Measurements from ENCODE around the gene THAP11. TPM values are rescaled to one million over a fixed set of nuclear protein-coding genes. Genes with fewer than 3 reads are reported as not detected.

The THAP11 gene
- total RNA-seq, 1 donor from 2014 or later: 27.2 TPM

- peak; percentile 27 for DNase-seq (ENCODE audit: low spot score)
These were observed 41.7 kb downstream of the THAP11 start for GRCh38 chr16:67883872-67884261.

- peak; percentile 84 for DNase-seq (ENCODE audit: low spot score)
These were observed 42.6 kb downstream of the THAP11 start, which contains the start of gene NRN1L for GRCh38 chr16:67884684-67885083. NRN1L (plus strand) TSS chr16:67884885; CDS start chr16:67884904, 19 bp downstream.

DNA sequence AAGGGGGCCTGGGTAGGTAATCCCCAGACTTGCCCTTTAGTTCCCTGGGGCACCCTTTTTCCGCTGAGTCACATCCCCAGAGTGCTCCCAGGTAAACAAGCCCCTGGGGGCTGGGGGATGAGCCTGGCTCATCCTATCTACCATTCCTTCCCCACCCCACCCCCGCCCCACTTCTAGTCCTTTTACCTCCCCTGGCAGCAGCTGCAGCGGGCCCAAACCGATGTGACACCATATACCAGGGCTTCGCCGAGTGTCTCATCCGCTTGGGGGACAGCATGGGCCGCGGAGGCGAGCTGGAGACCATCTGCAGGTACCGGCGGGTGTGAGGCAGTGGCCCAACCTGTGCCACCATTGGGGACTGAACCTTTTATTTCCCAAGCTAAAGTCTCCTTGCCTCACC is 43.4 kb downstream of the THAP11 start:
- no peak for DNase-seq (ENCODE audit: low spot score)

DNA sequence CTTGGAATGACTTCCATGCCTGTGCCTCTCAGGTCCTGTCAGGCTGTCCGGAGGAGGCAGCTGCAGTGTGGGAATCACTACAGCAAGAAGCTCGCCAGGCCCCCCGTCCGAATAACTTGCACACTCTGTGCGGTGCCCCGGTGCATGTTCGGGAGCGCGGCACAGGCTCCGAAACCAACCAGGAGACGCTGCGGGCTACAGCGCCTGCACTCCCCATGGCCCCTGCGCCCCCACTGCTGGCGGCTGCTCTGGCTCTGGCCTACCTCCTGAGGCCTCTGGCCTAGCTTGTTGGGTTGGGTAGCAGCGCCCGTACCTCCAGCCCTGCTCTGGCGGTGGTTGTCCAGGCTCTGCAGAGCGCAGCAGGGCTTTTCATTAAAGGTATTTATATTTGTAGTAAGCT is 43.9 kb downstream of the THAP11 start:
- no peak for DNase-seq (ENCODE audit: low spot score)

DNA sequence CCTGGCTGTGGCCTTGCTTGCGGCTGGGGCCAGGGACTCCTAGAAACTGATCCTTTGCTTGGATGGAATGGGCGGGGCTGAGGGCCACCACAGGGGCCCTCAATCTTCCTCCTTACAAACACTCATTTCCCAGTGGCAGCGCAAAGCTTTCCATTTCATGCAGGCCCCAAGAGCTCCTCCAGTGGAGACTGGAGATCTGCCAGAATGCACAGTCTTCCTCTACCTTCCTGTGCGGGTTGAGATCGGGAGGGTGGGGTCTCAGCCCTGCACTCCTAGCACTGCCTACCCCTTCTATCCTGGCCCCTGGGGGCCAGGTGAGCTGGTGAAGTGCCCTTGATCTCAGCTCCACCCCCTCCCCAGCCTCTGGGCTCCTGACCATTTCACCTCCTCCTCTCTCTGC is 44.3 kb downstream of the THAP11 start:
- no peak for DNase-seq (ENCODE audit: low spot score)

GRCh38 chr16:67888331-67888730 is 46.2 kb downstream of the THAP11 start:
- DNase-seq (ENCODE audit: low spot score): no peak

DNA sequence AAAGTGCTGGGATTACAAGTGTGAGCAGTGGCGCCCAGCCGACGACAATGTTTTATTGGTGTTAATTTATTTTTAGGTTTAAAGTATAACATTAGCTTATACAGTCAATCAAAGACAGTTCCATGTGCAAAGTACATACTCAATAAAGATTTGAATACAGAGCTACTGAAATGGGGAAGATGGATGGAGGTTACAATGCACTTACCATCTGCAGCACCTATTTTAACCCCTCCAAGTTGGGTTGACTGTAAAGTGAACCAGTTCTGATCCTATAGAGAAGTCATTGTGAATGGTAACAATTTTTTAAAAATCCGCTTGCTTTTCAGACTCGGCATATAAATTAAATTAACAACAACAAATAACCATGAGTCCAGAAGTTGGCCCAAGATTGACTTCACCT is 50.3 kb downstream of the THAP11 start:
- DNase-seq (ENCODE audit: low spot score): no peak

DNA sequence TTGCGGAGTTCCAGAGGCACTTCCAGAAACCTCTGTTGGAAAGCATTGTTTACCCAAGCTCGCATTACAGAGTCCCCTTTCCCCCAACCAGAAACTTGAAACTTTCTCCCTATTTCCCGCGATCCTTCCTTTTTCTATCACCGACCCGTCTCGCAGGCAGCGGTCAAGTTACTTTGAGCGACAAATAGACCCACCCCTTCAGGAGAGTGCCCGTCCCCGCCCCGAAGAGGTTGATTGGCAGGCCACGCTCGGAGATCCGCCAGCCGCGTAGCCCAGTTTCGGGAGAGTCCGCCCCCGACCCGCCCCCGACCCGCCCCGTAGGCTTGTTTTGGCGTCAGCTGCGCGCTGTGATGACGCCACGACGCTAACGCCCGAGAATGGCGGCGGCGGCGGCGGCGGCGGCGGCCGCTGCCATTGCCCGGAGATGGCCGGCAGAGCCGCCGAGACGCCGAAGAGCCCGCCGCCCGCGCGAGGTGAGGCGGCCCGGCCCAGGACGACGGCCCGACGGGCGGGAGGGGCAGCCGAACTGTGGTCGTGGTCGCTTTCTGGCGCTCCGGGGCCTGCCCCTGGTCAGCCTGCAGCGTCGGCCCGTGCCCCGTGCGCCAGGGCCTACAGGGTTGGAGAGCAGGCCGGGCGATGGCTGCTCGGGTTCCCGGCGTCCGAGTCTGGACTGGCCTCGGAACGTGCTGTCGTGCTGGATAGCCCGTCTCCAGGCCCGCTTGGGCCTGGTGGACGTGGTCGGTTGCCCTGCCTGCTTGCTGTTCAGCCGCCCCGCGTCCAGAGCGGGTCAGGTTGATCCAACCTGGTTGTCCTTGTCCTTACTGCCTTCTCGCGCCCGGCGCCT is 51.0 kb downstream of the THAP11 start, which contains the start of gene PSKH1:
Gene PSKH1 (plus strand): TSS at position 356 of the 844 bp plus-strand sequence. CDS start 15,496 bp downstream, outside the sequence.
- DNase-seq (ENCODE audit: low spot score): peak; percentile 96

Other genes starting within 250 kb of the THAP11 start
- 4.3 TPM for gene CARMIL2, start 197.2 kb upstream of the THAP11 start, total RNA-seq
- gene ACD, start 182.1 kb upstream of the THAP11 start, total RNA-seq: 25.4 TPM
- 10.4 TPM for gene PARD6A, start 181.4 kb upstream of the THAP11 start, total RNA-seq
- gene ENKD1, start 175.6 kb upstream of the THAP11 start, total RNA-seq: 34.4 TPM
- gene C16orf86, start 175.5 kb upstream of the THAP11 start, total RNA-seq: 6.4 TPM
- gene GFOD2, start 123.0 kb upstream of the THAP11 start, total RNA-seq: 25.9 TPM
- 22.7 TPM for gene RANBP10, start 35.8 kb upstream of the THAP11 start, total RNA-seq
- 4.1 TPM for gene TSNAXIP1, start 35.4 kb upstream of the THAP11 start, total RNA-seq
- gene NUTF2, start 4.6 kb downstream of the THAP11 start, total RNA-seq: 69.3 TPM
- 44.6 TPM for gene CENPT, start 5.4 kb downstream of the THAP11 start, total RNA-seq
- 59.5 TPM for gene EDC4, start 30.7 kb downstream of the THAP11 start, total RNA-seq
- 1.2 TPM for gene NRN1L, start 42.6 kb downstream of the THAP11 start, total RNA-seq
- gene PSKH1, start 50.9 kb downstream of the THAP11 start, total RNA-seq: 31.6 TPM
- gene CTRL, start 89.5 kb downstream of the THAP11 start, total RNA-seq: 1.1 TPM
- gene PSMB10, start 94.5 kb downstream of the THAP11 start, total RNA-seq: 68.8 TPM
- 30.3 TPM for gene LCAT, start 101.8 kb downstream of the THAP11 start, total RNA-seq
- gene SLC12A4, start 126.3 kb downstream of the THAP11 start, total RNA-seq: 76.6 TPM
- gene DPEP3, start 138.2 kb downstream of the THAP11 start, total RNA-seq: not detected
- gene DPEP2, start 157.2 kb downstream of the THAP11 start, total RNA-seq: 3.4 TPM
- not detected for gene DPEP2NB, start 173.6 kb downstream of the THAP11 start, total RNA-seq
- gene DDX28, start 180.9 kb downstream of the THAP11 start, total RNA-seq: 6.6 TPM
- 9.4 TPM for gene DUS2, start 181.0 kb downstream of the THAP11 start, total RNA-seq
- gene NFATC3, start 243.1 kb downstream of the THAP11 start, total RNA-seq: 46.5 TPM